ENCODE data around the gene HDAC1.

Gene HDAC1

DNA sequence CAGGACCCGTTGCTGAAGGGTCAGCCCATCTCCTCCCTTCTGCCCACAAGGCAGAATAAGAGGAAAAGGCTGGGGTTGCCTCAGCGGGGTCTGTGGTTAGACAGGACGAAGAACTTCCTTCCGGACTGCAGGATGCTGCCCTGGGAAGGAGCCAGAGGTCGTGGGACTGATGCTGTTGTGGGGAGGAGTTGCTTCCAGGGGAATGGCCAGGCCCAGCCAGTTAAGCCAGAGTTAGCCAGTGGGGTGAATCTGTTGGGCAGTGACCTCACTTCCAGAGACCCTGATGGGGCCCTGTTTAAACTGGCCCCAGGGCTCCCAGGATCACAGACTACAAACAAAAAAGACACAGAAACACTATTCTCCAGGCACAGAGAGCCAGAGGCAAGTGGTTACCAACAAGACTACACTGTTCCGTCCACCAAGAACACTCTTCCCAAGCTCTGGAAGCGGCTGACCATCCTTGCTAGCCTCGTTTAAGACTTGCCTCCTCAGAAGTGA lies 57.4 kb downstream of the HDAC1 start:
- TF ChIP-seq, protein P1, sequence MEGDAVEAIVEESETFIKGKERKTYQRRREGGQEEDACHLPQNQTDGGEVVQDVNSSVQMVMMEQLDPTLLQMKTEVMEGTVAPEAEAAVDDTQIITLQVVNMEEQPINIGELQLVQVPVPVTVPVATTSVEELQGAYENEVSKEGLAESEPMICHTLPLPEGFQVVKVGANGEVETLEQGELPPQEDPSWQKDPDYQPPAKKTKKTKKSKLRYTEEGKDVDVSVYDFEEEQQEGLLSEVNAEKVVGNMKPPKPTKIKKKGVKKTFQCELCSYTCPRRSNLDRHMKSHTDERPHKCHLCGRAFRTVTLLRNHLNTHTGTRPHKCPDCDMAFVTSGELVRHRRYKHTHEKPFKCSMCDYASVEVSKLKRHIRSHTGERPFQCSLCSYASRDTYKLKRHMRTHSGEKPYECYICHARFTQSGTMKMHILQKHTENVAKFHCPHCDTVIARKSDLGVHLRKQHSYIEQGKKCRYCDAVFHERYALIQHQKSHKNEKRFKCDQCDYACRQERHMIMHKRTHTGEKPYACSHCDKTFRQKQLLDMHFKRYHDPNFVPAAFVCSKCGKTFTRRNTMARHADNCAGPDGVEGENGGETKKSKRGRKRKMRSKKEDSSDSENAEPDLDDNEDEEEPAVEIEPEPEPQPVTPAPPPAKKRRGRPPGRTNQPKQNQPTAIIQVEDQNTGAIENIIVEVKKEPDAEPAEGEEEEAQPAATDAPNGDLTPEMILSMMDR (IDR thresholded peaks at IDR 0.05; ENCODE audit: control extremely low read depth, extremely low read depth, low read depth, missing control alignments) = no peak
- no peak for DNase-seq (ENCODE audit: extremely low spot score)
- POLR2A ChIA-PET = interaction anchor here (1.1 to 7.6 kb wide), 2 partner anchors 13 to 16 kb away, joined by 3 to 62 read pairs; partner anchors contain the start of gene MARCKSL1
- CTCF ChIA-PET = interaction anchor here (1.6 kb wide), 1 partner anchor 12 kb away, joined by 5 read pairs; no protein-coding TSS in a partner anchor

DNA sequence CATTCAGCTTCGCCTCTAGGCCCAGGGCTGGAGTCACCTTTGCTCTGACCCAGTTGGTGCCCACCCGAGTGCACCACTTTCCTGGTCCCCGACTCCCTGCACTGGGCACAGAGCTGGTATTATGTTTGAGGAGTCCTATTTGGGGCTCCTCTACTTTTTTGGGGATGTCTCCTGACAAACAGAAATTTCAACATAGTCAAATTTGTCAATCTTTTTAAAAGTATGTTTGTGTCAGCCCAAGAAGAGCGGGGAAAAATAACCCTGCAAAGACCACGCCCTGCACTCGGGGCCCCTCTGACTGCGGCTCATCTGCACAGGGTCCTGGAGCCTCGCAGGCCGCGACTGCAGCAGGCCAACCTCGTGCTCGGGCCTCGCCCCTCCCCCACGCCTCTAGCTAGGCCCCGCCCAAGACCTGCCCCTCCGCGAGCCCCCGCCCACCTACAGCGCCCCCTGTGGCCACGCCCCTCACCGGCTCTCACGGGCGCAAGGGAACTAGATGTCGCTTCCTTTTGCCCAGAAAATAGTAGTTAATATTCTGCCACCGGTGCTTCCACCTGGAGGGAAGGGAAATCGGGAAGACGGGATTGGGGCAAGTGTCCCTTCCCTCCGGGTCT lies 59.0 kb downstream of the HDAC1 start:
- TF ChIP-seq, protein P1 (IDR thresholded peaks at IDR 0.05; ENCODE audit: control extremely low read depth, extremely low read depth, low read depth, missing control alignments) = peak; percentile 46
- POLR2A ChIA-PET = interaction anchor here (1.0 to 7.6 kb wide), 2 partner anchors 15 to 17 kb away, joined by 3 to 62 read pairs; partner anchors contain the start of gene MARCKSL1
- CTCF ChIA-PET = interaction anchor here (1.0 to 1.6 kb wide), 4 partner anchors 14 to 111 kb away, joined by 3 to 7 read pairs (median 4); no protein-coding TSS in a partner anchor
- peak; percentile 87 for DNase-seq (ENCODE audit: extremely low spot score)

- TF ChIP-seq, protein P1 (IDR thresholded peaks at IDR 0.05; ENCODE audit: control extremely low read depth, extremely low read depth, low read depth, missing control alignments) = no peak
- CTCF ChIA-PET = interaction anchor here (0.8 to 1.9 kb wide), 9 partner anchors 11 to 776 kb away, joined by 3 to 7 read pairs (median 3); no protein-coding TSS in a partner anchor
- DNase-seq (ENCODE audit: extremely low spot score) = peak; percentile 99
- POLR2A ChIA-PET = interaction anchor here (1.0 to 7.6 kb wide), 2 partner anchors 15 to 17 kb away, joined by 3 to 62 read pairs; partner anchors contain the start of gene MARCKSL1
Measured at GRCh38 chr1:32351399-32352238, 59.7 kb downstream of the HDAC1 start.

GRCh38 chr1:32352239-32352745 lies 60.4 kb downstream of the HDAC1 start:
- CTCF ChIA-PET = interaction anchor here (0.8 to 2.5 kb wide), 11 partner anchors 11 to 775 kb away, joined by 3 to 11 read pairs (median 4); partner anchors contain the start of genes FAM229A, MARCKSL1 and TSSK3
- no peak for DNase-seq (ENCODE audit: extremely low spot score)
- TF ChIP-seq, protein P1 (IDR thresholded peaks at IDR 0.05; ENCODE audit: control extremely low read depth, extremely low read depth, low read depth, missing control alignments) = no peak
- POLR2A ChIA-PET = interaction anchor here (7.6 kb wide), 1 partner anchor 16 kb away, joined by 62 read pairs; the partner anchor contains the start of gene MARCKSL1

DNA sequence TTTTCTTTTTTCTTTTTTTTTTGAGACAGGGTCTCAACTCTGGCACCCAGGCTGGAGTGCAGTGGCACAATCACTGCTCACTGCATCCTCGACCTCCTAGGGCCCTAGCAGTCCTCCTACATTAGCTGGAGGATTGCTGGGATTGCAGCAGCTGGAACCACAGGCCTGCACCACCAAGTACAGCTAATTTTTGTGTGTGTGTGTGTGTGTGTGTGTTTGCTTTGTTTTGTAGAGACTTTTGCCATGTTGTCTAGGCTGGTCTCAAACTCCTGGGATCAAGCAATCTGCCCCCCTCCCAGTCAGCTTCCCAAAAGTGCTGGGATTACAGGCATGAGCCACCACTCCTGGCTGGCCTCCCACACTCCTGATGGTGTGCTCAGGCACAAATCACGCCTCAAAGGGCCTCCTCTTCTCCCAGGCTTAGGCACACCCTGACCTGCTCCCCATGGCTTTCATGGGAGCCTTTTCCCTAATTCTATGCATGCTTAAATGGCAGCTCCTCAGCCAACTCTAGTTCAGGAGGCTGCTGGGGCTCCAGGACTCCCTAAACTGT lies 61.0 kb downstream of the HDAC1 start:
- TF ChIP-seq, protein P1 (IDR thresholded peaks at IDR 0.05; ENCODE audit: control extremely low read depth, extremely low read depth, low read depth, missing control alignments) = no peak
- CTCF ChIA-PET = interaction anchor here (1.0 to 2.5 kb wide), 9 partner anchors 10 to 774 kb away, joined by 3 to 11 read pairs (median 5); partner anchors contain the start of genes BSDC1, FAM229A, MARCKSL1 and TSSK3
- POLR2A ChIA-PET = interaction anchor here (7.6 kb wide), 1 partner anchor 17 kb away, joined by 62 read pairs; the partner anchor contains the start of gene MARCKSL1
- no peak for DNase-seq (ENCODE audit: extremely low spot score)
